GM10266 (cell line): ENCODE measurements around the gene HPS4.

Source experiments
- DNase-seq: peaks from one replicate; pipeline ENCODE4 v3.0.0; 2012; ENCODE audit errors: extremely low spot score
- CTCF ChIP-seq: IDR thresholded peaks from 2 replicates; pipeline ENCODE4 v1.5.1; 2012; ENCODE audit warnings: mild to moderate bottlenecking, low read depth; ENCODE audit not compliant: control insufficient read depth, insufficient read depth; ENCODE audit errors: missing control alignments

The HPS4 gene

DNA sequence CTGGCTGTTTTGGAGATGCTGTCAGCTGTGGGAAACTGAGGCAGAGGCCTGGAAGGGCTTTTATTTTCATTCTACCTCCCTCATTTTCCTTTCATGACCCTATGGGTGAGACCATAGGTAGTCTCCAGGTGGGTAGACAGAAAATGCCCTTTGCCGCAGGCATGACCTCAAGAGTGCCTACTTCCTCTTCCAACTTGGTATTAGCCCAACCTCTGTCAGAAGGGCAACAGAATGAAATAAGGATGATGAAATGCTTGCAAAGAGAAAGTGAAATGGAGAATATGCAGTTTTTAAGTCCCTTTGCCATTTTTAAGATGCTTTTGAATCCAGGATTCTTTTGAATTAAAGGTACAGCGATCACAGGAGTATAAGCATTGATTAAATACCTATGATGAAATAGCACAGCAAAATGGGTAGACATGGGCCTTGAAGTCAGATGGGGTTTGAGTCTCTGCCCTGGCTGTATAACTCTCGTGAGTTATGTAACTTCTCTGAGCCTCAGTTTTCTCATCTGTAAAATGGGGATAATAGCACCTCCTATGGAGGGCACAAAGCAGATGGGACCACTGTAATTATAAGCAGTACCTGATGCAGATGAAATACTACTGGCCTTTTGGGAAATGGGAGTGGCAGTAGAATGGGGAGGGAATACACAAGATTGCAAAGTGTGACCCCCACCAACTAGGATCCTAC is 50.8 kb downstream of the HPS4 start:
- TF ChIP-seq CTCF = no peak
- DNase-seq = peak; percentile 31

- peak; percentile 61 for DNase-seq
- TF ChIP-seq CTCF = no peak
These were observed 52.2 kb downstream of the HPS4 start for GRCh38 chr22:26431261-26431995.

GRCh38 chr22:26430600-26430999 is 53.0 kb downstream of the HPS4 start:
- DNase-seq = no peak
- TF ChIP-seq CTCF = no peak

GRCh38 chr22:26429458-26430286 is 53.9 kb downstream of the HPS4 start:
- DNase-seq = peak; percentile 46
- TF ChIP-seq CTCF = no peak

DNA sequence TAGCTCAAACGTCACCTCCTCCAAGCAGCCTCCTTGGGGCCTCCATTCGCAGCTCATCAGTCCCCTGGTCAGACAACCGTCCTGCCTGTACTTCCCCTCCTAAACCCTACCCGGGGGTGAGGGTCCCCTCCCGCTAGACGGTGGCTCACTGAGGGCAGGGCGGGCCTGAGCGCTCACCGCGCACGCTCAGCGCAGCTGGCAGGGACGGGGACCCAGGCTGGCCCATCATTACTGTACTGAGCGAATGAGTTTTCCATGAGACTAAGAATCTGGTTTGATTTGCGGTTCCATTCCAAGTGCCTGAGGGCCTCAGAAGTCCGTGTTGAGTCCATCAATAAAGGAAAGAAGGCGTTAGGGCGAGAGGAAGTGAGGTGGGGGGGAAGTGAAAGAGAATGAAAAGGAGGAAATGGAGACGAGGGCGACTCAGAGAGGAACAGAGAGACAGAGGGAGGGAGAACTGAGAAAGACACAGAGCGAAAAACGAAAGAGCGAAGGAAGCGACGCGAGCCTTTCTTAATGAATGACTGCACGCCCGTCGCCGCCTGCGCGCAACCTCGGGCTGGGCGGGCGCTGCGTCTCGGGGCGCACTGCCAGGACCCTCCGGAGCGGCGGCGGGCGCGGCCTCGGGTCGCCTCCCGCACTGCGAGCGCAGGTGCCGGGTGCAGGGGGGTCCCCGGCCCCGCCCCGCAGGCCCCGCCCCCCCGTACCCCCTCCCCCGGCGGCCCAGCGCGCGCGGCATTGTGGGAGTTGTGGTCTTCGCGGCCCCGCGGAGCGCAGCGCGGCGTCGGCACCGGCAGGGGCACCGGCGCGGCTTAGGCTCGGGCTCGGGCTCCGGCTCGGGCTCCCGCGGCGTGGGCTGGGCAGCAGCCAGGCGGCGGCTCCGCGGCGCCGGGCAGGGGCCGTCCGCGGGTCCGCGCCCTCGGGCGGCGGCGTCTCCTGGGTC is 54.8 kb downstream of the HPS4 start, which contains the start of gene ASPHD2:
Gene ASPHD2 (plus strand): TSS at position 746 of the 943 bp plus-strand sequence. CDS start 4,356 bp downstream, outside the sequence.
- DNase-seq = peak; percentile 91
- TF ChIP-seq CTCF = no peak

DNA sequence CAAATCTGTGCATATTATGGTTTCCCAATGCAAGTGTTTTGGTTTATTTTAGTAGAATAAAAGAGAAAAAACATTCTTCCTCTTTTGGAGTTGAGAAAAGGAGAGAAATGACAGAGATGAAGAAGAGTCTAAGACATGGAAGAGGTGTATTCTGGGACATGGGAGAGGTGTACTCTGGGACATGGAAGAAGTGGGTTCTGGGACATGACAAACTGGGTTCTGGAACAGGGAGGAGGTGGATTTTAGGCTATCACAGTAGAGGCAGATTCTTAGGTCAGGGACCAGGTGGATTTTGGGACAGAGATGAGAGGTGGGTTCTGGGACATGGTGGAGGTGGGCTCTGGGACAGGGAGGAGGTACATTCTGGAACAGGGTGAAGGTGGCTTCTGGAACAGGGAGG is 56.7 kb downstream of the HPS4 start:
- no peak for DNase-seq
- no peak for TF ChIP-seq CTCF
